H1 (cell line): Measurements from ENCODE around the gene GMEB2. TPM values are rescaled to one million over a fixed set of nuclear protein-coding genes. Genes with fewer than 3 reads are reported as not detected.

ENCODE experiments used
- BACH1 ChIP-seq: IDR thresholded peaks from 2 replicates; pipeline ENCODE4 v1.6.1; 2012; ENCODE audit warnings: low read length, improper control_type of control experiment
- CHD7 ChIP-seq: fragments of 300-600 bp; sonication (generic); IDR thresholded peaks from 2 replicates; pipeline ENCODE4 v1.7.1; 2012; ENCODE audit warnings: low read length, moderate library complexity, mild to moderate bottlenecking, inconsistent platforms; ENCODE audit not compliant: insufficient replicate concordance
- GABPA ChIP-seq: IDR thresholded peaks from 2 replicates; pipeline ENCODE4 v1.6.1; 2011; ENCODE audit warnings: mild to moderate bottlenecking, low read length, moderate library complexity, borderline replicate concordance; ENCODE audit not compliant: insufficient read depth
- KDM4A ChIP-seq: IDR thresholded peaks from one replicate; pipeline ENCODE4 v1.7.1; 2012; ENCODE audit warnings: low read depth, mild to moderate bottlenecking, moderate library complexity, low read length, inconsistent platforms; ENCODE audit not compliant: severe bottlenecking
- POLR2AphosphoS5 ChIP-seq: IDR thresholded peaks from 2 replicates; pipeline ENCODE4 v1.6.1; 2011; ENCODE audit warnings: low read depth, low read length
- SIN3A ChIP-seq, 2 experiments: IDR thresholded peaks in 1 of 2; conservative IDR thresholded peaks in 1 of 2; 2 replicates each; pipeline ENCODE4 v1.6.1; 2011 to 2012; ENCODE audit warnings: low read length in 2 of 2, improper control_type of control experiment in 1 of 2, low read depth in 1 of 2, mild to moderate bottlenecking in 1 of 2
- SP1 ChIP-seq: IDR thresholded peaks from 2 replicates; pipeline ENCODE4 v1.6.1; 2011; ENCODE audit warnings: low read depth, low read length
- polyA plus RNA-seq, 7 experiments: library from polyadenylated mRNA; depleted of rRNA in 3 of 7; stranded (reverse) in 5 of 7; unstranded in 2 of 7; fragments of >200 nt in 5 of 7; fragments of 200-250 nt in 2 of 7; gene quantifications; 1 replicate in 5 of 7; 2 replicates in 1 of 7; 4 replicates in 1 of 7; pipeline versions ENCODE4 v1.2.1 to v1.2.3, GENCODE V29; 2011 to 2013; ENCODE audit warnings: missing spikeins in 2 of 7, mixed read lengths in 2 of 7
- total RNA-seq: library from RNA; stranded (reverse); fragmentation: NEBNext Ultra II Directional; extraction: Animal tissue kit (Norgen Biotek cat#: 25700); gene quantifications from 2 replicates; pipeline ENCODE4 v1.2.1, GENCODE V29; 2021

Gene GMEB2
- total and polyA plus RNA-seq, 2 of the 8 experiments (the other 6 are each of a cell fraction or from before 2014, with no cell fraction given) = 12.9 to 14.2 TPM

GRCh38 chr20:63610581-63611435 lies 16.1 kb downstream of the GMEB2 start (continued):
- no peak for TF ChIP-seq CHD7
- no peak for TF ChIP-seq BACH1
- TF ChIP-seq KDM4A = no peak
- no peak for TF ChIP-seq SIN3A (conservative IDR thresholded peaks at IDR 0.05 in 1 of 2, IDR thresholded peaks at IDR 0.05 in 1 of 2; ENCODE audit: low read depth in 1 of 2, low read length in 2 of 2)
- no peak for TF ChIP-seq POLR2AphosphoS5
- TF ChIP-seq GABPA = no peak
- no peak for TF ChIP-seq SP1
